Stomach (tissue), 9 donors: ENCODE results near the gene DISP3. TPM values are rescaled to one million over a fixed set of nuclear protein-coding genes. Genes with fewer than 3 reads are reported as not detected.
A peak's percentile ranks its signal among the peaks of the same experiment; 100 is the strongest.

Experiments used
- DNase-seq, 2 donors: peaks; one replicate each; pipeline versions ENCODE4 v3.0.0 to v3.0.0-alpha.2; 2013 to 2019
- H3K27ac ChIP-seq, 5 donors: fragments of 200-600 bp in 4 of 5; sonication (generic) in 4 of 5; one replicate each; pipeline ENCODE4 v1.5.1; 2013 to 2019; ENCODE audit warnings: mild to moderate bottlenecking in 1 of 5, moderate library complexity in 1 of 5
- H3K27me3 ChIP-seq, 3 donors: fragments of 200-600 bp; sonication (generic); one replicate each; pipeline ENCODE4 v1.5.1; 2017 to 2019; ENCODE audit warnings: mixed run types in 1 of 3
- H3K36me3 ChIP-seq, 4 donors: fragments of 200-600 bp; sonication (generic); 1 replicate in 3 of 4; 2 replicates in 1 of 4; pipeline ENCODE4 v1.5.1; 2016 to 2019
- H3K4me1 ChIP-seq, 4 donors: fragments of 200-600 bp; sonication (generic); one replicate each; pipeline ENCODE4 v1.5.1; 2016 to 2019
- H3K4me3 ChIP-seq, 4 donors: fragments of 200-600 bp; sonication (generic) in 3 of 4; one replicate each; pipeline ENCODE4 v1.5.1; 2016 to 2019; ENCODE audit warnings: mild to moderate bottlenecking in 1 of 4
- H3K9me3 ChIP-seq, 4 donors: fragments of 200-600 bp; sonication (generic); one replicate each; pipeline ENCODE4 v1.5.1; 2016 to 2019
- CTCF ChIP-seq, 7 experiments: fragments of 450-650 bp in 4 of 7; fragments of 200-600 bp in 3 of 7; sonication (generic) in 3 of 7; IDR thresholded peaks; one replicate each; pipeline ENCODE4 v1.5.1; 2016 to 2019; ENCODE audit warnings: antibody characterized with exemption in 7 of 7, control low read depth in 2 of 7, mild to moderate bottlenecking in 1 of 7
- EP300 ChIP-seq: sonication (generic); formaldehyde crosslinking; IDR thresholded peaks from one replicate; pipeline ENCODE4 v1.6.1; 2017; ENCODE audit warnings: antibody characterized with exemption
- POLR2A ChIP-seq, 4 donors: fragments of 450-650 bp; IDR thresholded peaks; one replicate each; pipeline ENCODE4 v1.6.1; 2016; ENCODE audit warnings: antibody characterized with exemption in 4 of 4, control low read depth in 2 of 4, mild to moderate bottlenecking in 1 of 4, moderate library complexity in 1 of 4
- POLR2AphosphoS5 ChIP-seq, 3 donors: sonication (generic); formaldehyde crosslinking; IDR thresholded peaks; one replicate each; pipeline ENCODE4 v1.6.1; 2016; ENCODE audit warnings: antibody characterized with exemption in 3 of 3
- WGBS, 5 donors: extraction: QIAGEN DNeasy Blood & Tissue Kit in 3 of 5; methylation state at CpG; one replicate each; pipeline versions ENCODE4 v1.1.5 to v1.1.7; 2013 to 2018; 5-methylcytosine and 5-hydroxymethylcytosine counted together
- intact Hi-C: fragments of 100-400 bp; cut with DNase I; formaldehyde crosslinking; loops from one replicate; pipeline ENCODE4 v1.15.1; 2023; ENCODE audit warnings: low total_unique reads
- polyA plus RNA-seq, 3 donors: library from polyadenylated mRNA; stranded (reverse); fragments of 200-250 nt; gene quantifications; one replicate each; pipeline ENCODE4 v1.2.3, GENCODE V29; 2013
- total RNA-seq, 5 donors: library from RNA; depleted of rRNA; stranded (reverse); fragments of >200 nt; gene quantifications; one replicate each; pipeline versions ENCODE4 v1.1.0 to v1.2.3, GENCODE V29; 2014 to 2016
- donor health status: healthy with polysubstance abuse.
- donor health status: Bipolar disorder and iron deficiency.
- donor health status: healthy.

DISP3 gene
- total and polyA plus RNA-seq, 8 donors = 0.08 to 0.45 TPM; not detected in 6

GRCh38 chr1:11527541-11528452 lies 48.8 kb downstream of the DISP3 start:
- Histone ChIP-seq H3K4me1 (no peaks in the 10 kb centered on the region), H3K27ac (no peak overlapping the region), H3K36me3 (no peaks in the 10 kb centered on the region), H3K27me3 (peaks cover 0 to 27% (median 0%) of the 10 kb centered on the region in 3 donors), H3K4me3 (no peak overlapping the region), H3K9me3 (no peaks in the 10 kb centered on the region)
- TF ChIP-seq POLR2A (IDR thresholded peaks at IDR 0.05) (no peak), CTCF (IDR thresholded peaks at IDR 0.05) (no peak), EP300 (no peak), POLR2AphosphoS5 (IDR thresholded peaks at IDR 0.05) (no peak)
- WGBS, 5 donors = 82 to 88% (median 86%) methylated on average over 13 of the region's 13 CpGs
- no peak for DNase-seq
- intact Hi-C loops = no loop called here

- no peak for DNase-seq
- Histone ChIP-seq H3K4me3 (no peak overlapping the region), H3K27ac (no peak overlapping the region), H3K4me1 (no peaks in the 10 kb centered on the region), H3K27me3 (peaks cover 0 to 27% (median 0%) of the 10 kb centered on the region in 3 donors), H3K36me3 (no peaks in the 10 kb centered on the region), H3K9me3 (no peaks in the 10 kb centered on the region)
- TF ChIP-seq POLR2A (IDR thresholded peaks at IDR 0.05) (no peak), EP300 (no peak), POLR2AphosphoS5 (IDR thresholded peaks at IDR 0.05) (no peak), CTCF (IDR thresholded peaks at IDR 0.05) (no peak)
- 71 to 85% (median 76%) methylated on average over 12 to 13 of the region's 13 CpGs for WGBS, 5 donors
- intact Hi-C loops = no loop called here
These were observed 49.8 kb downstream of the DISP3 start for GRCh38 chr1:11528611-11529261.

GRCh38 chr1:11529330-11529729 lies 50.4 kb downstream of the DISP3 start:
- Histone ChIP-seq H3K36me3 (no peaks in the 10 kb centered on the region), H3K4me1 (no peaks in the 10 kb centered on the region), H3K27ac (no peak overlapping the region), H3K4me3 (no peak overlapping the region), H3K9me3 (no peaks in the 10 kb centered on the region), H3K27me3 (peaks cover 0 to 27% (median 0%) of the 10 kb centered on the region in 3 donors)
- TF ChIP-seq CTCF (IDR thresholded peaks at IDR 0.05) (no peak), POLR2AphosphoS5 (IDR thresholded peaks at IDR 0.05) (no peak), POLR2A (IDR thresholded peaks at IDR 0.05) (no peak), EP300 (no peak)
- WGBS, 5 donors = 78 to 90% (median 88%) methylated on average over 8 to 10 of the region's 10 CpGs
- intact Hi-C loops = no loop called here
- no peak for DNase-seq

GRCh38 chr1:11529763-11530730 lies 51.1 kb downstream of the DISP3 start:
- intact Hi-C loops = no loop called here
- H3K4me3 ChIP-seq = no peak overlapping the region
- H3K9me3 ChIP-seq = no peaks in the 10 kb centered on the region
- TF ChIP-seq CTCF (IDR thresholded peaks at IDR 0.05) (no peak), EP300 (no peak), POLR2A (IDR thresholded peaks at IDR 0.05) (no peak), POLR2AphosphoS5 (IDR thresholded peaks at IDR 0.05) (no peak)
- H3K4me1 ChIP-seq = no peaks in the 10 kb centered on the region
- no peaks in the 10 kb centered on the region for H3K36me3 ChIP-seq
- WGBS, 5 donors = 79 to 85% (median 84%) methylated on average over 33 to 34 of the region's 34 CpGs
- peaks cover 0 to 31% (median 0%) of the 10 kb centered on the region in 3 donors for H3K27me3 ChIP-seq
- H3K27ac ChIP-seq = no peak overlapping the region
- peak in 1 of 2 donors; percentile 24 for DNase-seq
